NCI-H226 (cell line): ENCODE results near the gene PEF1.

Experiments used
- DNase-seq: peaks from one replicate; pipeline ENCODE4 v3.0.0-alpha.2; 2015

The PEF1 gene

GRCh38 chr1:31671147-31671546 is 26.5 kb upstream of the PEF1 start:
- no peak for DNase-seq

GRCh38 chr1:31670593-31670964 is 25.9 kb upstream of the PEF1 start:
- DNase-seq: no peak

GRCh38 chr1:31669786-31670592 is 25.3 kb upstream of the PEF1 start:
- DNase-seq: peak; percentile 71

GRCh38 chr1:31669433-31669785 is 24.7 kb upstream of the PEF1 start:
- no peak for DNase-seq

GRCh38 chr1:31668303-31668883 is 23.7 kb upstream of the PEF1 start:
- no peak for DNase-seq

- no peak for DNase-seq
Observed at GRCh38 chr1:31667065-31667785, 22.5 kb upstream of the PEF1 start.

GRCh38 chr1:31666263-31666963 is 21.7 kb upstream of the PEF1 start:
- peak; percentile 90 for DNase-seq

GRCh38 chr1:31665234-31665878 is 20.7 kb upstream of the PEF1 start:
- no peak for DNase-seq

GRCh38 chr1:31664528-31664927 is 19.9 kb upstream of the PEF1 start:
- no peak for DNase-seq

- DNase-seq: no peak
Observed at GRCh38 chr1:31663622-31664452, 19.2 kb upstream of the PEF1 start.

- DNase-seq: no peak
Observed at GRCh38 chr1:31662463-31662862, 17.8 kb upstream of the PEF1 start.

GRCh38 chr1:31661856-31662255 is 17.2 kb upstream of the PEF1 start:
- no peak for DNase-seq

- no peak for DNase-seq
Observed at GRCh38 chr1:31660871-31661455, 16.3 kb upstream of the PEF1 start.

GRCh38 chr1:31659889-31660288 is 15.2 kb upstream of the PEF1 start:
- DNase-seq: no peak

GRCh38 chr1:31658721-31659120 is 14.0 kb upstream of the PEF1 start:
- DNase-seq: no peak

GRCh38 chr1:31657972-31658510 is 13.4 kb upstream of the PEF1 start:
- DNase-seq: no peak

GRCh38 chr1:31657020-31657804 is 12.5 kb upstream of the PEF1 start:
- DNase-seq: no peak

GRCh38 chr1:31655756-31656155 is 11.1 kb upstream of the PEF1 start:
- DNase-seq: no peak

- no peak for DNase-seq
Observed at GRCh38 chr1:31655104-31655503, 10.4 kb upstream of the PEF1 start.

GRCh38 chr1:31654474-31654776 is 9.7 kb upstream of the PEF1 start:
- no peak for DNase-seq
